ENCODE data around the gene CTSS.

The CTSS gene

GRCh38 chr1:150696590-150696989, 69.0 kb downstream of the CTSS start:
- DNase-seq (ENCODE audit: extremely low read depth, insufficient read length): no peak
- Histone ChIP-seq H3K4me3 (replicated peaks; ENCODE audit: low read depth, low read length) (peak overlapping the region; percentile 97), H3K36me3 (ENCODE audit: control insufficient read depth, insufficient read depth, low read length) (no peaks in the 10 kb centered on the region), H3K27me3 (replicated peaks; ENCODE audit: control insufficient read depth, insufficient read depth, low read length) (no peaks in the 10 kb centered on the region)
- TF ChIP-seq CTCF (IDR thresholded peaks at IDR 0.05; ENCODE audit: insufficient read depth, low read length, poor library complexity, severe bottlenecking): no peak

GRCh38 chr1:150696162-150696561, 69.4 kb downstream of the CTSS start:
- no peak for TF ChIP-seq CTCF (IDR thresholded peaks at IDR 0.05; ENCODE audit: insufficient read depth, low read length, poor library complexity, severe bottlenecking)
- DNase-seq (ENCODE audit: extremely low read depth, insufficient read length): no peak
- peak overlapping the region; percentile 97 for H3K4me3 ChIP-seq (replicated peaks; ENCODE audit: low read depth, low read length)
- H3K36me3 ChIP-seq (ENCODE audit: control insufficient read depth, insufficient read depth, low read length): no peaks in the 10 kb centered on the region
- H3K27me3 ChIP-seq (replicated peaks; ENCODE audit: control insufficient read depth, insufficient read depth, low read length): no peaks in the 10 kb centered on the region

GRCh38 chr1:150695561-150695960, 70.0 kb downstream of the CTSS start:
- no peak overlapping the region; the same call in 1 of the 2 replicates for H3K4me3 ChIP-seq (replicated peaks; ENCODE audit: low read depth, low read length)
- TF ChIP-seq CTCF (IDR thresholded peaks at IDR 0.05; ENCODE audit: insufficient read depth, low read length, poor library complexity, severe bottlenecking): no peak
- no peaks in the 10 kb centered on the region for H3K36me3 ChIP-seq (ENCODE audit: control insufficient read depth, insufficient read depth, low read length)
- DNase-seq (ENCODE audit: extremely low read depth, insufficient read length): no peak
- no peaks in the 10 kb centered on the region for H3K27me3 ChIP-seq (replicated peaks; ENCODE audit: control insufficient read depth, insufficient read depth, low read length)

GRCh38 chr1:150692720-150693119, 72.9 kb downstream of the CTSS start:
- no peak for DNase-seq (ENCODE audit: extremely low read depth, insufficient read length)
- no peaks in the 10 kb centered on the region for H3K27me3 ChIP-seq (replicated peaks; ENCODE audit: control insufficient read depth, insufficient read depth, low read length)

GRCh38 chr1:150688763-150689162, 76.8 kb downstream of the CTSS start:
- H3K4me3 ChIP-seq (replicated peaks; ENCODE audit: low read depth, low read length): no peak overlapping the region
- H3K27me3 ChIP-seq (replicated peaks; ENCODE audit: control insufficient read depth, insufficient read depth, low read length): no peaks in the 10 kb centered on the region
- no peak for DNase-seq (ENCODE audit: extremely low read depth, insufficient read length)
- TF ChIP-seq CTCF (IDR thresholded peaks at IDR 0.05; ENCODE audit: insufficient read depth, low read length, poor library complexity, severe bottlenecking): no peak
- peaks cover 2% of the 10 kb centered on the region; the same call in 1 of the 2 replicates for H3K36me3 ChIP-seq (ENCODE audit: control insufficient read depth, insufficient read depth, low read length)

More at GRCh38 chr1:150692720-150693119, 72.9 kb downstream of the CTSS start:
- no peak for TF ChIP-seq CTCF (IDR thresholded peaks at IDR 0.05; ENCODE audit: insufficient read depth, low read length, poor library complexity, severe bottlenecking)
- no peaks in the 10 kb centered on the region for H3K36me3 ChIP-seq (ENCODE audit: control insufficient read depth, insufficient read depth, low read length)
- no peak overlapping the region for H3K4me3 ChIP-seq (replicated peaks; ENCODE audit: low read depth, low read length)

GRCh38 chr1:150686275-150686674, 79.3 kb downstream of the CTSS start:
- no peak overlapping the region for H3K4me3 ChIP-seq (replicated peaks; ENCODE audit: low read depth, low read length)
- no peak for TF ChIP-seq CTCF (IDR thresholded peaks at IDR 0.05; ENCODE audit: insufficient read depth, low read length, poor library complexity, severe bottlenecking)
- no peak for DNase-seq (ENCODE audit: extremely low read depth, insufficient read length)

More at GRCh38 chr1:150686275-150686674, 79.3 kb downstream of the CTSS start:
- Histone ChIP-seq H3K36me3 (ENCODE audit: control insufficient read depth, insufficient read depth, low read length) (peaks cover 2% of the 10 kb centered on the region; the same call in 1 of the 2 replicates), H3K27me3 (replicated peaks; ENCODE audit: control insufficient read depth, insufficient read depth, low read length) (no peaks in the 10 kb centered on the region)

Measured in GM06990 (cell line).